Kidney (tissue), 14 donors: ENCODE results near the gene SHLD1. TPM values are rescaled to one million over a fixed set of nuclear protein-coding genes. Genes with fewer than 3 reads are reported as not detected.
A peak's percentile ranks its signal among the peaks of the same experiment; 100 is the strongest.

Experiments
- DNase-seq, 5 donors: peaks; one replicate each; pipeline ENCODE4 v3.0.0-alpha.2; 2013 to 2020
- FAIRE-seq: peaks from 2 replicates; lab custom pipeline; 2012; peaks lifted over from hg19 to GRCh38; lab: Jason Lieb, UNC
- H3K27ac ChIP-seq, 2 donors: one replicate each; pipeline ENCODE4 v1.7.0; 2013; ENCODE audit warnings: low read depth in 2 of 2, low read length in 2 of 2, inconsistent platforms in 1 of 2
- H3K27me3 ChIP-seq: one replicate; pipeline ENCODE4 v1.7.1; 2013; ENCODE audit warnings: low read length, inconsistent platforms; ENCODE audit not compliant: control insufficient read depth, insufficient read depth
- H3K36me3 ChIP-seq, 3 donors: one replicate each; pipeline versions ENCODE4 v1.7.0 to v1.7.1; 2013; ENCODE audit warnings: low read length in 3 of 3, control low read depth in 1 of 3, inconsistent platforms in 1 of 3; ENCODE audit not compliant: insufficient read depth in 3 of 3, control insufficient read depth in 2 of 3
- H3K4me1 ChIP-seq, 3 donors: one replicate each; pipeline versions ENCODE4 v1.7.0 to v1.7.1; 2013; ENCODE audit warnings: low read length in 3 of 3, inconsistent platforms in 1 of 3, low read depth in 1 of 3; ENCODE audit not compliant: control insufficient read depth in 2 of 3, insufficient read depth in 2 of 3
- H3K4me3 ChIP-seq, 3 donors: one replicate each; pipeline versions ENCODE4 v1.7.0 to v1.8.1; 2013; ENCODE audit warnings: low read length in 3 of 3, control low read depth in 1 of 3, inconsistent platforms in 1 of 3
- H3K9ac ChIP-seq, 3 donors: one replicate each; pipeline versions ENCODE4 v1.7.0 to v1.7.1; 2013; ENCODE audit warnings: low read length in 3 of 3, control low read depth in 1 of 3, inconsistent platforms in 1 of 3
- H3K9me3 ChIP-seq, 3 donors: one replicate each; pipeline versions ENCODE4 v1.7.0 to v1.7.1; 2013; ENCODE audit warnings: low read length in 3 of 3, control low read depth in 1 of 3, inconsistent platforms in 1 of 3; ENCODE audit not compliant: control insufficient read depth in 2 of 3, insufficient read depth in 1 of 3
- intact Hi-C: fragments of 100-400 bp; cut with DNase I; formaldehyde crosslinking; loops from one replicate; pipeline ENCODE4 v1.11.1; 2022
- polyA plus RNA-seq: library from polyadenylated mRNA; stranded (reverse); fragments of 350-450 nt; fragmentation: Illumina TruSeq; extraction: RNeasy Lipid Tissue Mini Kit (QIAGEN cat#74804); gene quantifications from one replicate; pipeline ENCODE4 v1.2.3, GENCODE V29; 2014; ENCODE audit warnings: low read depth, low replicate concordance; ENCODE audit not compliant: insufficient read depth
- total RNA-seq: library from RNA; stranded (reverse); fragmentation: NEBNext Ultra II Directional; extraction: Animal tissue kit (Norgen Biotek cat#: 25700); gene quantifications from one replicate; pipeline ENCODE4 v1.2.1, GENCODE V29; 2021
- TF ChIP-seq, protein P1 (sequence below): IDR thresholded peaks from 3 replicates; pipeline ENCODE4 v1.5.1; 2012; ENCODE audit warnings: mild to moderate bottlenecking, moderate library complexity, borderline replicate concordance; ENCODE audit not compliant: insufficient read depth; ENCODE audit errors: extremely low read depth
- donor health status: control.
- donor health status: control.
- donor health status: control.
- donor health status: control.
- donor health status: control.
- donor health status: DM: yes; HTN: yes; CAD: no.
- donor health status: Normal renal cell carcinoma (clear cell type).

SHLD1 gene
- total and polyA plus RNA-seq, 2 donors from 2014 or later, result 6.1 to 7.2 TPM

DNA sequence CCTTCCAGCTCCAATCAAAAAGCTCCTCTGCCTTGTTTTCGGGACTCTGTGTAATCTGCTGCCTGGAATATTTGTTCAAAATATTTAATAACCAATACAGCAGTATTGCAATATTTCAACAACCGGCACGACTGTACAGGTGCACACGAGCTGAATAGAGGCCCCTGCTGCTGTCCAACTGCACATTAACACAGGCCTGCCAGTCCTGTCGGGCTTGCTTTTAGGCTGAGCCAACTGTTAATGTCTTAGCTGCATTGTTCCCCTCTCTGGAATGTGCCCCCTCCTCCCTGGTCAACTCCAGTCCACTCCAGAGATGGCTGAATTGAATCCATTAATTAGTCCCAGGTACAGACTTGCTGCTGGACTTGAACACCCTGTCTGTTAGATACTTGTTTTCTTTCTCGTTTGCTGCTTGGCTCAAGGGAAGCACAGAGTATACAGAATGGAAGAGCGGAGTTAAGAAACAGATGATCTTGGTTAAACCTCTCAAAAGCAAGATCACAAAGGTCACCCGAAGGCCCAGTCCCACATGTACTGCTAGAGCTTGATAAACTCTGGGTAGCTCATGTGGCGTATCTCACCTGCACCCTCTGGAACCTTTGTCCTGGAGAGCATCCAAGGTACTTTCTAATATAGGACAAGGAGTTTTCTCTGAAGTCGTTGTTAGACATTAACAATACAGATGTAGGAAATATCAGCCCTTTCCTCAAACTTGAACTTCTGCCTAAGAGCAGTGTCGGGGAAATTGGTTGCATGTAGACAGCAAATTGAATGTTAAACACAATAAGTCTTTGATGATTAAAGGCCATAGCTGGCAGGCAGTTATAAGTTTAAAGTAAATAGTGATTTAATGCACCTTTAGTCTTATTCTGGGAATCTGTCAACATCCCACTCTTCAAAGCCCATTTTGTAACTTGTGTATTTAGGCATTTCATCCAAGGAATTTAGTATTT lies 31.9 kb downstream of the SHLD1 start:
- H3K36me3 ChIP-seq, result peaks cover 0 to 3% (median 0%) of the 10 kb centered on the region in 3 donors
- peak overlapping the region in 1 of 3 donors; percentile 0 for H3K4me3 ChIP-seq
- peaks cover 3 to 10% (median 4%) of the 10 kb centered on the region in 3 donors for H3K4me1 ChIP-seq
- no peaks in the 10 kb centered on the region for H3K27me3 ChIP-seq
- H3K27ac ChIP-seq, result peak overlapping the region in 1 of 2 donors; percentile 28
- peak in 4 of 5 donors; percentile 45 to 79 (median 63) for DNase-seq
- no peak overlapping the region for H3K9ac ChIP-seq
- TF ChIP-seq, protein P1, sequence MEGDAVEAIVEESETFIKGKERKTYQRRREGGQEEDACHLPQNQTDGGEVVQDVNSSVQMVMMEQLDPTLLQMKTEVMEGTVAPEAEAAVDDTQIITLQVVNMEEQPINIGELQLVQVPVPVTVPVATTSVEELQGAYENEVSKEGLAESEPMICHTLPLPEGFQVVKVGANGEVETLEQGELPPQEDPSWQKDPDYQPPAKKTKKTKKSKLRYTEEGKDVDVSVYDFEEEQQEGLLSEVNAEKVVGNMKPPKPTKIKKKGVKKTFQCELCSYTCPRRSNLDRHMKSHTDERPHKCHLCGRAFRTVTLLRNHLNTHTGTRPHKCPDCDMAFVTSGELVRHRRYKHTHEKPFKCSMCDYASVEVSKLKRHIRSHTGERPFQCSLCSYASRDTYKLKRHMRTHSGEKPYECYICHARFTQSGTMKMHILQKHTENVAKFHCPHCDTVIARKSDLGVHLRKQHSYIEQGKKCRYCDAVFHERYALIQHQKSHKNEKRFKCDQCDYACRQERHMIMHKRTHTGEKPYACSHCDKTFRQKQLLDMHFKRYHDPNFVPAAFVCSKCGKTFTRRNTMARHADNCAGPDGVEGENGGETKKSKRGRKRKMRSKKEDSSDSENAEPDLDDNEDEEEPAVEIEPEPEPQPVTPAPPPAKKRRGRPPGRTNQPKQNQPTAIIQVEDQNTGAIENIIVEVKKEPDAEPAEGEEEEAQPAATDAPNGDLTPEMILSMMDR, result no peak
- no peak for FAIRE-seq
- H3K9me3 ChIP-seq, result no peaks in the 10 kb centered on the region
- intact Hi-C loops, result no loop called here

DNA sequence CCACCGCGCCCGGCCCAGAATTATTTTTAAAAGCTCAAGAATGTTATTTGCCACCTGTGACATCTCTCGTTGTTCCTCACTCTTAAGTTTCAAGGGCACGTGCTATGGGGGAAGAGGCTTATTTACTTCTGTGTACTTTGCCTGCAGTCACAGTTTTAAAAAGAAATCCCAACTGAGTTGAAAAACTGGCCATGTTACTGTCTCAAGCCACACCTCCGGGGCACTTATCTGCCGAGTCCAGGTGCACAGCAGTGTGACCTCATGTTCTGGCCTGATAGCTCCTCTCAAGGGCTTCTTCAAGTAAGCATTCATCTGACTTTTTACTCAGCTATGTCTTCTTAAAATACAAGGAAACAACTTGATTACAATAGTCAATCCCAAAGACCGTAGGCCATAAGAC lies 34.5 kb downstream of the SHLD1 start:
- H3K27ac ChIP-seq, result no peak overlapping the region
- no peaks in the 10 kb centered on the region for H3K9me3 ChIP-seq
- H3K9ac ChIP-seq, result no peak overlapping the region
- intact Hi-C loops, result no loop called here
- TF ChIP-seq, protein P1, result no peak
- peaks cover 0 to 3% (median 0%) of the 10 kb centered on the region in 3 donors for H3K36me3 ChIP-seq
- H3K4me3 ChIP-seq, result no peak overlapping the region
- FAIRE-seq (no peak), DNase-seq (no peak)
- H3K4me1 ChIP-seq, result peaks cover 4 to 16% (median 8%) of the 10 kb centered on the region in 3 donors
- no peaks in the 10 kb centered on the region for H3K27me3 ChIP-seq

DNA sequence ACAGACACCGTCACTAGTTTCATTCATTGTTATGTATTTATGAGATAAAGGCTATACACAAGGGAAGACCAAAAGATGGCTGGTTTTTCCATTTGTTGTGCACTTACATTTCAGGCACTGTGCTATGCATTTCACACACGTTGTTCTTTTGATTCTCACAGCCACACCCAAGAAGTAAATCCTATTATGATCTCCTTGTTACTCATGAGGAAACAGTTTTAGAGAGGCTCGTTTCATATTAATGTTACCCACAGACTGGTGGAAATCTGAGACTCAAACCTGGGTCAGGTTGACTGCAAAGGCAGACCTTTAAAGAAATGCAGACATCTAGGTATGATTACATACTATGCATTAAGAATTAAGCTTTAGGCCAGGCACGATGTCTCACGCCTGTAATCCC lies 34.9 kb downstream of the SHLD1 start:
- H3K4me1 ChIP-seq, result peaks cover 4 to 16% (median 8%) of the 10 kb centered on the region in 3 donors
- TF ChIP-seq, protein P1, result no peak
- no peaks in the 10 kb centered on the region for H3K27me3 ChIP-seq
- FAIRE-seq, result no peak
- H3K9me3 ChIP-seq, result no peaks in the 10 kb centered on the region
- intact Hi-C loops, result no loop called here
- no peak overlapping the region for H3K9ac ChIP-seq
- no peak overlapping the region for H3K4me3 ChIP-seq
- no peak for DNase-seq
- H3K36me3 ChIP-seq, result peaks cover 0 to 3% (median 0%) of the 10 kb centered on the region in 3 donors
- H3K27ac ChIP-seq, result no peak overlapping the region
